Stimulated activated CD4-positive, alpha-beta T cell treated with anti-CD3 and anti-CD28 coated beads, Interleukin-1b, Interleukin-23, amount 100 ng/mL, for 1 hour (primary cell): ENCODE measurements around the gene SLC4A1AP.
A peak's percentile ranks its signal among the peaks of the same experiment; 100 is the strongest.

Experiments used
- DNase-seq, 2 donors: peaks; one replicate each; pipeline ENCODE4 v3.0.0-alpha.2; 2020; ENCODE audit warnings: low read depth in 2 of 2

The SLC4A1AP gene

DNA sequence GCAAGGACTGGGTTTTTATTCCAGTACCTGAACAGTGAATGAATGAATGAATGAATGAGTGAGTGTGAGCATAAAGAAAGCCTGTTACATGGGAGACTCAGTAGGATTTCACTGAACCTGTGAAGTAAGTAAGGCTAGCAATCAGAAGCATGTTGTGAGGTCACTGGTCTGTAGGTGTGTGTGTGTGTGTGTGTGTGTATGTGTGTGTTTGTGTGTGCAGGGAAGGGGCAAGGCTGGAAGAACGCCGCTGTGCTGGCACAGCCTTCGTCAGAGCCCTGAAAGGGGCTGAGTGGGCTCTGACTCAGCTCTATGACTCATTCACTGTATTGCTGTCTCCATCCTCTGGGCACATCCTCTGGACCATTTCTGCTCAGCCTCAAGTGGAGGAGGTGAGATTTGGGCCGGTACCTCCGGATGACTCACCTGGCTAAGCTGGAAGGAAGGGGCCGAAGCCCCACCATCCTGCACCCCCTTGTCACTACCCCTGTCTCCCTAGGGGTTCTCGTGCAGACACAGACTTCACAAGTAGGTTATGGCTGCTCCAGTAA, 56.4 kb downstream of the SLC4A1AP start:
- DNase-seq, result peak in 1 of 2 donors; percentile 21

DNA sequence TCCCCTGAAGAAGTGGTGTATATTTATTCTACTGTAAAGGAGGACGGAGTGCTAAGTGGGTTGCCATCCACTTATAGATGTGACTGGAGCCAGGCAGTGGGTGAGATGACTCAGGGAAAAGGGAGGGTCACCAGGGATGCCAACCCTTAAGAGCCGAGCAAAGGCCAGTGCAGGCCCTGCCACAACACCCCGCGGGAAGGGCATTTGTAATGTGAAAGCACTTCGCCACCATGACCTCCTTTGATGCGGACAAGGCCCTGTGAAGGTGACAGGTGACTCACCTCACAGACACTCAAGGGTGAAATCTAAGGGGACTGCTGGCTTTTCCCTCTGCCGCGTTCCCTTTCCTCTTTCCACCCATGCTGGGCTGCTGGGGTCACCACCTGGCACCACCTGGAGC, 57.6 kb downstream of the SLC4A1AP start:
- DNase-seq, result no peak

DNA sequence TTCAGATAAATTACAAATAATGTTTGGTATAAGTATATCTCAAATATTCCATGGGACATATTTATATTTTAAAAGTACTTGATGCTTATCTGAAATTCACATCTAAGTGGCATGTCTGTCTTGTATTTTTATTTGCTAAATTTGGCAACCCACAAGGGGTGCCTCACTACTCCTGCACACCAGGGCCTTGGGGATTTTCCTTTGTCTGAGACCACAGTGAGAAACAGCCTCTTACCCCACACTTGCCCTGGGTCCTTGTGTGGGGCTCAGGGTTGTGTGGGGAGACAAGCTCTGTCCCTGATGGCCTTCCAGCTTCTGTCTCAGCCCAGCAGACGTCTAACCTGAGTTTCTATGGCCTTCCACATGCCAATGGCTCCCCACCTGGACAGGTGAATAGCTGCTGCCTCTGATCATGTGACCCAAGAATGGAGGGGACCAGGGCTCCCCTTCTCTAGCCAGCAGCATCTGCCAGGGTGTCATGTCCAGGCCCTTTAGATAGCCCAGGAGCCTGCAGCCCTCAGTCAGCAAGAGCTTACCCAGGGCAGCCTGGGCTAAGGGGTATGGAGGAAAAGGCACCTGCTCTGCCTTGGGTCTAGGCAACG, 58.3 kb downstream of the SLC4A1AP start:
- no peak for DNase-seq

DNA sequence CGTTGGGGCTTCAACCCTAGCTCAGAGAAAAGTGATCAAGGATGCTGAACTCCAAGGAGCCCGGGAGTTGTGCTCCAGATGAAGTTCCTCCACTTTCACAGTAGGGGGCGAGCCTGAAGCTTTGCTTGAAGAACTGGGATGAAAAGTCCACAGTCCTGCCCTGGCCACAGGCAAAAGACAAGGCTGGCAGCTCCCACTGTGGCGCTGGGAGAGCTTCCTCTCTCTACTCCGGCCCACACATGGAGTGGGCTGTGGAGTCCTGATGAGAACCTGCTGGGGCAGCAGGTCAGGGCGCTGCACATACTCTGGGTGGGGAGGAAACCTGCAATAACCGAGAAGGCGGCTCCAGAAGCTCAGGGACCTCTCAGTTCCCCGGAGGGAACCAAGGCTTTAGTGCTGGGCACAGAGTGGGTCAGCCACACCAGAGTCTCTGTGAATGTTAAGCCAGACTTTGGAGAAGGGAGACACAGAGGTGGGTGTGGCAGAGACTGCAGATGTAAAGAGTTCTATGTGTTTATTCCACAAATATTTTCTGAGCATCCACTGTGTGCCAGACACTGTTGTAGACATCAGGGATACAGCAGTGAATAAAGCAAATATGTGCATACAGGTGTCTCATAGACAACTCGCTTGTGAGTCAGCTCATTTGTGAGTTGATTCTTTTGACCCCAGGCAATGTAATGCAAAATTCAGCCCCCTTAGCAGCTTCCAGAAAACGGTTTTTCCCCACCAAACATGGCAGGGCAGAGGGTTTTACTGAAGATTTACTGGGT, 59.9 kb downstream of the SLC4A1AP start:
- no peak for DNase-seq

DNA sequence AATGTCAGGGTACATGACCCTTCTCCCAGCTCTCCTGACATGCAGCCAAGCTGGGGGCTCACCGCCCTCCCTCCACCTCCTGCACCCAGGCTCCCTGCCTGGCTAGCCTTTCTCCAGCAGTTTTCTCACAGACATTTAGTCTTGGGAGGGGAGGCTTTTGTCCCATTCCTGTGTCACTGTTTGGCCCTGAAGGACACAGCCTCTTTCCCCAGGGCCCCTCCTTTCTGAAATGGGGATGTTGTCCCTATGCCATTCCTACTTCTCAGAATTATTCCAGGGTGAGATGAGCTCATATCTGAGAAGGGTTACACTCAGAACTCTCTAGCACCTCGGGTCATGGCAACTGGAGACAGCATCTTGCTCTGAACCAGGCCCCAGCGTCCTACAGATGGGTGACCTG, 60.5 kb downstream of the SLC4A1AP start:
- DNase-seq, result no peak

DNA sequence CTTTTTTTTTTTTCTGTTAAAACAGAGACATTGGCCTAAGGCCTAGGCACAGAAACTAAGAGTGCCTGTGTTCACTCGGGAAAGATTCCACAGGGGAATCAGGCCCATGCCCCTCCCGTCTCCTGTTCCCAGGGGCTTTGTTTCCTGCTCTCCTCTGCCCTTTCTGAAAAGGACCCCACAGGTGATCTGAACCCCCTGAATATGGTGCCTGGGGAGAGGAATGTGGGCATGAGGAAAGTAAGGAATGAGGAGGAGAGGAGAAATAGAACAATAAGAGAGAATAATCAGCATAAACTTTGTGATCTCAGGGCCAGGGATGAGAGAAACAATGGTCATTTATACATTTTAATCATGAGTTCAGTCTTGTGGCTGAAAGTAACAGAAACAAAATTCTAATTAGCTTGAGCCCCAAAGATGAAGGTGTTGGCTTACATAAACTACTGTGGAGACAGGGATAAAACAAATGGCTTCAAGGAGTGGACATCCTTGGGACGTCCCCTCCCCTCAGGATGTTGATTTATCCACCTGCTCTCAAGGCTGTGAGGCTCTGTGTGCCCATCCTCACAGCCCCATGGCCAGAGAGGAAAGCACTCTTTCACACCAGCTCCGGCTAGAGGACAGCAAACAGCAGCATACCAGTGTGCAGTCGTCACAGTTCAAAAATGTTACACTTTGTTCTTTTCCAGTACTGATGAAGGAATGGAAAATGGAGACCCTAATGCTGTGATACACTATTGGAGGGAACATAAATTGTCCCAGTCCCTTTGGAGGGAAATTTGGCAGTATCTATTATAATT, 61.4 kb downstream of the SLC4A1AP start:
- DNase-seq, result no peak

DNA sequence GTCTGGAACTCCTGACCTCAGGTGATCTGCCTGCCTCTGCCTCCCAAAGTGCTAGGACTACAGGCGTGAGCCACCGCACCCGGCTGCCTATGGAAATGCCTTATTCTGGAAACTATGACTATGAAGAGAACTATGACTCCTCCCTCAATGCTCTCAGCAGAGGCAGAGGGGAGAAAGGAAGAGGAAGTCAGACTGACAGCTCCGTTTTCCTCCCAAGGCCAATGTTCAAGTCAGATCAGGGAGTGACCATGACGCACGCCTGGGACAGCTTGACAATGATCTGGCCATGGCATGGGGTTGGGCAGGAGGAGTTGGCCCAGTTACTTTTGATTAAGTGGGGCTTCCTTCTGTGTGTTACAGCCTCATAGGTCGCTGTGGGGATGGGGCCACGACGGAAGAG, 63.6 kb downstream of the SLC4A1AP start:
- DNase-seq, result no peak

DNA sequence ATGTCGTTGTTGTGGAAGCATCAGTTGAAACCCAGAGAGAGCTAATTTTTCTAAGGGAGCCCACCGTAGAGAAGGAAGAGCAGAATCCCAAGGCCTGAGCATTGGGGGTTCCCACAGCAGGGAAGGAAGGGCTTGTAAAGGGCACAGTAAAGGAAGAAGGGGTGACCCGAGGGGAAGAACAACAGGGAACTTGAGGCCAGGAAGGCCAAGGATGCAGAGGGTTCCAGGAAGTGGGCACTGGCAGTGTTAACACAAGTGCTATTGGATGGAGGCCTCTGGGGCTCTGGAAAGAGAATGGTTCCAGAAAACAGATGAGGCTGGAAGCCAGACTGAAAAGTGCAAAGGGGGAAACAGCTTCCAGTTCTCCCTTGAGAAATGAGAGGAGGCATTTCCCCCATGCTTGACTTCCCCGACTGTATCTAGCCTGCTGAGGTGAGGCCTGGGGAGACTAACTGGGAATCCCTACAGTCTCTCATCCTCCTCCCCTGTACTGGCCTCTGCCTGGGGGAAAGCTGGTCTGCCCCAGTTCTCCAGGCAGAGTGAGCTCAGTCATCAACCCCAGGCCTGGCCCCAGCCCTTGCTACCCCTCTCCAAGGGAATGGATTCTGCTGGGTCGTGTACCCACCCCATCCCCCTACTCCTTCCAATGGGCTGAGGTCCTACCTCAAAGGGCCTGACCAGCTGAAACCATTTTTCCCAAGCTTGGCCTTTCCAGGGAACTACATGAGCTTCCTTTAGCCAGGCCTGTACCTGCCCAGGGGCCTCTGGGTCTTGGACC, 64.6 kb downstream of the SLC4A1AP start:
- no peak for DNase-seq

DNA sequence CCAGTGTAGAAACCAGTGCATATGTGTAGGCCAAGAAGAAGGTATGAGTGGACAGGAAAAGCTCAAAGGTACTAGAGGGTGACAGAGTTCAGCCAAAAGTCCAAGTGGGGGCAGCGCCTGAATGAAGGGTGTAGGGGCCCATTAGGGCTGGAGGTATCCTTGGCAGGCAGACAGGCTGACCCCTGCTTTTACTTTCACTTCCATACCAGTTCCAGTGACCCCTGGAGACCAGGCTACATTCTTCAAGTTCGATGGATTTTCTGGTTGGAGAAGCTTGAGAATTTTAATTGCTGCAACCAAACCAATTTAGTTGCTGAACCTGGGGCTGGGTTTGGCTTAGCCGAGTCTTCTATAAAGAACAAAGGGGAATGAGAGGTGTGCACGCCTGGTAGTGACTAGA, 65.5 kb downstream of the SLC4A1AP start:
- no peak for DNase-seq

DNA sequence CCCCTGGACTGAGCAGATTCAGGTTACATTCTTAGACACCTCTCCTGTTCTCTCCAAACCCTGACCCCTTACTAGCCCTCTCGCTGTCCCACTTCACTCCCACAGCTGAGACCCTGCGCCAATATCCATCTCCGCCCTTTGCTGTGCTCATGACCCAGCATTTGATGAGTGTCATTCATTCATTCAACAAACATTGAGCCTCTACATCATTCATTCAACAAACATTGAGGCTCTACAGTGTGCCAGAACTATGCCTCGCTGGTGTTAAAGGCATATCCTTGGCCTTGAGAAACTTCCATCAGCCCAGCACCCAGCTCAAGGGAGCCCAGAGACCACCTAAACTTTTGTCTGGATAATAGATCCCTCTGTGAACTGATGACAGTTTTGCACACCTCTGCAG, 65.9 kb downstream of the SLC4A1AP start:
- DNase-seq, result no peak

DNA sequence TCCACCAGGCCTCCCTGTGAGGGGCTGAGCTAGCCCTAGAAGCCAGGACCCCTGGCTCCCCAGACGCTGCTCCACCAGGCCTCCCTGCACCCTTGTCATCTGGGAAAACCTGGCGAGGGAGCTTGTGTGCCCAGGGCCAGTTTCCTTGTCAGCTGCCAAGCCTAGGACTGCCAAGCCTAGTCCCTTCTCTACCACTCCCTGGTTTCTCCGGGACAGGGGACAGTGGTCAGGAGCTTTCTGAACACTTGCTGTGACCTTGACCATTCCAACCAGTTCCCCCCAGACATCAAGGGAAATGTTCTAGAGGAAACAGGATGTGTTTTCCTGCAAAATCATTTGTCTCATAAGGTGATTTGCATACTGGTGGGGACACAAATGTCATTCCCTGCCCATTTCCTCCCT, 66.6 kb downstream of the SLC4A1AP start:
- DNase-seq, result no peak

DNA sequence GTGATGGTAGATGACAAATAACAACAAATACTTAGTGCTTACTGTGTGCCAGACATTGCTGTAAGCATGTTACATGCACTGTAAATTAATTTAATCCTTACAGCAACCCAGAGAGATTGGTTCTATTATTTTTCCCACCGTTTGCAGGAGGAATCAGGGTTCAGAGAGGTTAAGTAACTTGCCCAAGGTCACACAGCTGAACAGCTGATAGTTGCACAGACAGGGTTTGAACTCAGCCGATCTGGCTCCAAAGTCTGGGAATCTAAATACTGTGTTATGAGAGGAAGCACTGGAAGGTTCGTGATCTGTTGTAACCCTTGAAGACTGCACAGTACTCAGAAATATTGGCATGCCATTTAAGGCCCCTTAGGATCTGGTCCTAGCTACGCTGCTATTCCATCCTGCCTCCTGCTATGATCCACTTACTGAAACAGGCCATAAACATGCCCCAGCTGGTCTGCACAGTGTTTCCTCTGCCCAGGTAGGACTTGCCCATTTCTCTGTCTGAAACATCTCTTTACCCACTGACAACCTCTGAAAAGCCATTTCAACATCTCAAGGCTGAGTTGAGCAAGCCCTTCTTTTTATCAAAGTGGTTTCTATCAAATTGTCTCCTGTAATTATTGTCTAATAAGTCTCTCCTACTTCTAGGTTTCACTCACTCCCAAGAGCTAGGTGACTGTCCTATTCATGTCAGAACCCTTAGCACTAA, 67.4 kb downstream of the SLC4A1AP start:
- DNase-seq, result no peak

DNA sequence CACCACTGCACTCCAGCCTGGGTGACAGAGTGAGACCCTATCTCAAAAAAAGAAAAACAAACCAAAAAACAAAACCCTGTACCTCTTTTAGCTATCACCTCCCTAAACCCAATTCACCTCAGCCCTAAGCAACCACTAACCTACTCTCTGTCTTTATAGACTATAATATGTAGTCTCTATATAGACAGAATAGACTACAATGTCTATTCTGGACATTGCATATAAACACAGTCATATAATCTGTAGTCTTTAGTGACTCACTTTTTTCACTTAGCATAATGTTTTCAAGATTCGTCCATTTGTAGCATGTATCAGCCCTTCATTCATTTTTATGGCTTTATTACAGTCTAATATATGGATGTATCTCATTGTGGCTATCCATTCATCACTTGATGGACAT, 70.6 kb downstream of the SLC4A1AP start:
- DNase-seq, result no peak

DNA sequence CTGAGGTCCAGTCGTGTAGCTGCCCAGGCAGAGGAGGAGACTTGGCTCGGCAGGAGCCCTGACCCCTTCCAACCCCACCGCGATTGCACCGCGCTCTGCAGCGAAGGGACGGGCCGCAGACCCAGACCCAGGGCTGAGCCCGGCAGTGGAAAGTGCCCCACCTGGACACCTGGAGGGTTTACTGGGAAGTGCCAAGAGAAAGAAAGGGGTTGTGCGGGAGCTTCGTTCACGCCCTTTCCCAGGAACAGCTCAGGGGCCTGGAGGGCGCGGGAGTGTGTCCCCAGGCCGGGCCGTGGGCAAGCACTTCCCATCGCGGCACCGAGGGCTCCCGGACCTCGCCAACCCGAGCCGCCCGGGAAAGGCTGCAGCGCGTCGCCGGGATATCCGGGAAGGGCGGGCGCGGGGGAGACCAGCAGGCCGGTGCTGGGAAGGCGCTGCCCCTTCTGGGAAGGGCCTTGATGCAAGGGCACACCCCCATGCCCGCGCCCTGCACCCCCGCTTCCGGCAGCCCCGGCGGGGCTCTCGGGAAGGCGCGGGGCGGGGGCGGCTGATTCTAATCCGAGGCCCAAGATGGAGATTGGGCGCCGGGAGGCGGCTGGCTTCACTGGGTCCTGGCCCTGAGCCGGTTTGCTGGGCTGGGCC, 71.7 kb downstream of the SLC4A1AP start:
- DNase-seq, result peak in 1 of 2 donors; percentile 46

DNA sequence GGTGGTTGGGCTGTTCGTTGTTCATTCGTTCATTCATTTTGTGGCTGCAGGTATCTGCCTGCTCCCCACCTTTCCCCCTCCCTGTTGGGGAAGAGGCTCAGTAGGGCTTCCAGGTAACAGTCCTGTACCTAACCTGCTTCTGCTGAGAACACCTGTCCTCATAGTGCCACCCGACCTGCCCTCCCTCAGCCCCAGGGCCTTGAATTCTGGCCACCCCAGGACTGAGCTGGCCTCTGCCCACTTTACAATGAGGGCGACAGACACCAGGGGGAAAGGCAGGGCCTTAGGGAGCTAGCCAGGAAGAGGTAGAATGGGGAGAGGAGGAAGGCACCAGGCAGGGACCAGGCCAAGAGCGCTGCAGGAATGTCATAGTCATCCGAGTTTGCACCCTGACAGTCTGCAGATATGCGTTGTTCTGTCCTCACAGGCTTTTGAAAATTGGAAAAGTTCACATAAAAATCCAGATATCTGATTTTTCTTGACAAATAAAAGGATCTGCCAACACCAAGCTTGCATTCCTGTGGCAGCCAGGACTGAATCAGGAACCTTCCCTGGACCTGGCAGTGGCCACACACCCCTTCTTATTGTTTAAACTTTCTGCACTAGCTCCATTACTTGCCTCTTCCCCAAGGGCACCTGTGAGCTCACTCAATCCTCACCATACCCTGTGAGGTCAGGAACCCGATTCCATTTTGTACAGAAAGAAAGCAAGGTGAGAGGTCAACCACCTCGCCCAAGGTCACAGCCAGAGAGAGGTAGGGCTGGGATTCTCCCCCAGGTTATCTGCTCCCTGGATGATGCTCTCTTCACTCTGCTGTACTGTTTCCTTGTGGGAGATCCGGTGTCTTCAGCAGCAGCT, 72.6 kb downstream of the SLC4A1AP start:
- DNase-seq, result no peak

DNA sequence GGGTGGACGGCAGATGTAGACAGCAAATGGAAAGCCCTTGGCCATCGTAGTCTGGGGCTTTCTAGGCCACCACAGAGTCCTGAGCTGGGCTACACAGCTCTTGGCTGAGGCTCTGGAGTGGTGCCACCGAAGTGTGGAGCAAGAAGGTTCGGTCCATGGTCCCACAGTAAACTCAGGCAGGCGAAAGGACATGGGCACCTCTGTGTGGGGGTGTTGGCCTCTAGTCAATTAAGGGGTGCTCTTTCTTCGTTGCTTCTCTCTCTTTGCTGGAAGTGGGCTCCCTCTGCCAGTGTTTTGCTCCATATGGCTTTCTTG, 73.2 kb downstream of the SLC4A1AP start:
- no peak for DNase-seq

DNA sequence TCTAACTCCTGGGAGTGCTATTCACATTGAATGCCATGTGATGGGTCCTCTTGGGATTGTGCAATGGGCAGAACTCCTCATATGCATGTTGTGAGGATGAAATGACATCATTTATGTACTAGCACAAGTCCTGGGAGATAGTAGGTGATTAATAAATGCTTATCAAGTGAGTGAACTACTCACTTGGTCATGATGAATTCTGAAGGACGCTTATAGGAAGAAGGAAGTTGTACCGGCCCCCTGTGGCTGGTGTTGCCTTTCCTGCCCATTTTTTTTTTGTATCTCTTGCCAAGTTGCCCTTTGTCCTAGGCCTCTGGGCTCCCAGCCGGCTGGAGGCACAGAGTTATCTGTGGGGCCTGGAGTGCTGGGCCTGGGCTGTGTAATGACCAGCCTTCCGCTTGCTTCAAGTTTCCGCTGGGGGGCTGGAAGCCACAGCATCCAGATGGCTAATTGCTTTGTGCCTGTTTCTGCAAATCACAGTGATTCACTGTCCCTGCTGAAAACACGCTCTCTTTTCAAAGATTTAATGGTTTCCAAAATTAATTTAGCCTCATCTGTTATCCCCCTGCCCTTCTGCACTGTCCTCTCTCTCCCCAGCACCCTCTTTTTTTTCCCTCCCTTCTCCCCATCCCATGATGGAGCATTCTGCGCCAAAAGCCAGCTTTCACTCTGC, 74.1 kb downstream of the SLC4A1AP start:
- no peak for DNase-seq

DNA sequence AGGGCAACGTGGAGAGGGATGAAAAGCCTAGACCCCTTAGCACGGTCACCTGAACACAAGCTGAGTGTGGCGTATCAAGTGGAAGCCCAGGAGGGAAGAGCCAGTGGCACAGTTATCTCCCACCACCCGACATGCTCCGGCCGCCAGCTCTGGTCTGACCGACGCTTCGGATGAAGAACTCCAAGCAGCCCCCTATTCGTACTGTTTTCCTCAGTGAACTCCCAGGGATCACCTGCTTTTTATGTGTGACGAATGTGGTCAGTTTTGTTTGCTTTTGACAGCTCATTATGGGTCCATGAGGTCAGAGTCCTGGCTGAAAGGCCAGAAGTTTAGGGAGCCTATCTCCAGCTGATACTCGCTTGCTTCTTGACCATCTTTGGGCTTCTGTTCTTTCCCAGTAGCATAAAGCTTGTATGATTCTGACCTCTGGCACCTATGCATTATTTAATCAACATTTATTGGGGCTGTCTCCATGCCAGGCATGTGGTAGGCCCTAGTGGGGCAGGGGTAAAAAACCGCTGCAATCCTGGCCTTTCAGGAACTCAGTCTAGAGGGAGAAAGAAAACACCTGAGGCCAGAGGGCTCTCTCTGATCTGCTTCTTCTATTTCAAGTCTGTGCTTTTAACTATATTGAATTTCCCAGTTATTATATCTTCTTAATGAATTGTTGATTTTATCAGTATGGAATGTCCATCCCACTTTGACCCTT, 74.8 kb downstream of the SLC4A1AP start:
- DNase-seq, result no peak

DNA sequence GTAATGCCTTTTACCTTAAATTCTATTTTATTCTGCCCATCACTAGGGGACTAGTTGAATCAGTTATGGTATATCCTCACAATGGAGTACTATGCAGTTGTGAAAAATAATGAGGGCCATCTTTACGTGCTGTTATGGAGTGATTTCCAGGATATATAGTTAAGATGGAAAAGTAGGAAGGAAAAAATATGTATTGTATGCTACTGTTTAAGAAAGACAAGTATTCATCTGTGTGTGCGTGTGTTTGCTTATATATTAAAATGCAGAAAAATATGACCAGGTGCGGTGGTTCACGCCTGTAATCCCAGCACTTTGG, 75.3 kb downstream of the SLC4A1AP start:
- DNase-seq, result no peak
